SKM-1 (cell line): ENCODE data around the gene EPHB4.
"Not testable (repeated sequence)": the region's sequence is repeated elsewhere in the genome, so short reads cannot be mapped to it uniquely, and the experiment has no call there.

Source experiments
- DNase-seq: peaks from one replicate; lab custom pipeline; 2025; ENCODE audit not compliant: unreplicated experiment; lab: John Stamatoyannopoulos, UW

The EPHB4 gene

DNA sequence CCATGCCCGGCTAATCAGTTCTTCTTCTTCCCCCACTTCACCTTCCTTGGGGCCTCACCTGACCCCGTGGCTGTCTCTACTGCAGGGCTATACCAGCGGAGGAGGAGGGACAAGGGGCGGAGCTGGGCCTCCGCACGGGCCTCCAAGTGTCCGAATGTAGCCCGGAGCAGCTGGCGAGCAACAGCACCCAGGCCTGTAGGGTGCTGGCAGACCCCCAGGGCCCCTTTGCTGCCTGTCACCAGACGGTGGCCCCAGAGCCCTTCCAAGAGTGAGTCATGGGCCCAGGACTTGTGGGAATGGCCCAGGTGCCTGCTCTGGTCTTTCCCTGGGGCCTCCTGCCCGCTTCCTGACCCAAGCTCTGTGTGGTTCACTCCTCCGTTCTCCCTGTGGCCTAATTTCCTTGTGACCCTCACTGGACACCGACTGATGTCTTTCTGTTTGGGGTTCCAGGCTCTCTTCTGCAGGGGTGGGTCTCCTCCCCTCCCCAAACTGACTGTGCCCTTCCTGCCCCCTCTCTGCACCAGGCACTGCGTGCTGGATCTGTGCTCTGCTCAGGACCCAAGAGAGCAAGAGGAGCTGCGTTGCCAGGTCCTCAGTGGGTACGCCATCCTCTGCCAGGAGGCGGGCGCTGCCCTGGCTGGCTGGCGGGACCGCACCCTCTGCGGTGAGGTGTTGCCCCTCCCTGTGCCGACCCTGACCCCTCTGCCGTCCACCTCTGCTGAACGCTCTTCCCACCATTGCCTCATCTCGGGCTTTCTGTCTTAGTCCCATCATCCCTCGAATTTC lies 35.2 kb downstream of the EPHB4 start:
- DNase-seq, result no peak

DNA sequence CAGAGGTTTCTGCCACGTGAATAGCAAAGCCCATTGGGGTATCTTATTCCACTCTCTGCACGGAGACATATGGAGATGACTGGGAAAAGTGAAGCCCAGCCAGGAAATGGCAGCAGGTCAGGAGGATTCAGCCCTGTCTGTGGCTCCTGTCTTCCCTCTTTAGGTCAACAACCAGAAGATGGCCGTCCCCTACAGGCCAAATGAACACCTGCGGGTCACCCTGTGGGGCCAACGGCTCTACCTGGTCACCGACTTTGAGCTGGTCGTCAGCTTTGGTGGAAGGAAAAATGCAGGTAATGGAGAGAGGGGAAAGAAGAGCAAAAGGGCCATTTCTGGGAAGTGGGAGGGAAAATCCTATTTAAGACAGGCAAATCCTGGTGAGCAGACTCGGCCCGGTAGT lies 38.3 kb downstream of the EPHB4 start:
- DNase-seq, result no peak

DNA sequence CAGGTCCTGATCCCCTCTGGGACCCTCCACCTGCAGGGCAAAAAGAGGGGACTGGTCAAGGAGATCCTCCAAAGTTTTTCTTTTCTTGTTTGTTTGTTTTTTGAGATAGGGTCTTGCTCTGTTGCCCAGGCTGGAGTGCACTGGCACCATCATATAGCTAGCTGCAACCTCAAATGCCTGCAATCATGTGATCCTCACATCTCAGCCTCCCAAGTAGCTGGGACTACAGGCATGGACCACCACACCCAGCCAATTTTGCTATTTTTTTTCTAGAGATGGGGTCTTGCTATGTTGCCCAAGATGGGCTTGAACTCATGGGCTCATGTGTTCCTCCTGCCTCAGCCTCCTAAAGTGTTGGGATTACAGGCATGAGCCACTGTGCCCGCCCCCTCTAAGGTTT lies 41.0 kb downstream of the EPHB4 start:
- DNase-seq, result no peak

DNA sequence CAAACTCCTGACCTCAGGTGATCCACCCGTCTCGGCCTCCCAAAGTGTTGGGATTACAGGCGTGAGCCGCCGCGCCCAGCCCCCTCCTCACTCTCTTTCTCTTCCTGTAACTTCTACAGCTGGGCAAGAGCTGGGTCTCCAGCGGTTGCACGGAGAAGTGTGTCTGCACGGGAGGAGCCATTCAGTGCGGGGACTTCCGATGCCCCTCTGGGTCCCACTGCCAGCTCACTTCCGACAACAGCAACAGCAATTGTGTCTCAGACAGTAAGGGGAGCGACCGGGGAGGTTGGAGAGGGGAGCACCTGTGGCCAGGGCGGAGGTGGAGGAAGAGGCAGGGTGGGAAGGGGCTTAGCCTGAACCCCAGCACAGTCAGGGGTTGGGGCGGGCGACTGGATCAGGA lies 41.4 kb downstream of the EPHB4 start:
- DNase-seq, result no peak

DNA sequence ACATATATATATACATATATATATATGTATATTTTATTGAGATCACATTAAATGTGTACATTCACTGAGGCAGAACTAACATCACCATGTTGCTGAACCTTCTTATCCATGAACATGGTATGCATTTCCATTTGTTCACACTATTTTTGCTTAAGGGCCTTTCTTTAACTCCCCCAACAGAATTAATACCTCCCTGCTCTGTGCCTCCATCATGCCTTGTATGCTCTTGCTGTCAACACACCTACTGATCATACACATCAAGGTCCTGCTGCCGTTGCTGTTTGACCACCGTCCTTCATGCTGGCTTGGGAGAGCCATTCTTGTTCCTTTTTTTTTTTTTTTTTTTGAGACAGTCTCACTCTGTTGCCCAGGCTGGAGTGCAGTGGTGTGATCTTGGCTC lies 43.5 kb downstream of the EPHB4 start:
- DNase-seq, result no peak

DNA sequence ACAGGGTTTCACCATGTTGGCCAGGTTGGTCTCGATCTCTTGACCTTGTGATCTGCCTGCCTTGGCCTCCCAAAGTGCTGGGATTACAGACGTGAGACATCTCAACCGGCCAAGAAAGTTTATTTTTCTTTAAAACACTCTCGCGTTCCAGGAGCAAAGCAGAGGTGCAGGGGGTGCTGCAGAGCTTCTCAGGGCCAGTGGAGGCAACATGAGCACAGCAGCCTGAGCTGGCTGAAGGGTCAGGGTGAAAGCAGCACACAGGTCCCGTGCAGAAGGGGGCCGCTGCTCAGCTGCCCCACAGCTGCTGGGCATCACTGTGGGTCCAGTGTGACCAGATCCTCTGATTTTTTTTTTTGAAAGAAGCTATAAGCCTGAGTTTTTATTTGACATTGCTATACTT lies 46.1 kb downstream of the EPHB4 start:
- no peak for DNase-seq

DNA sequence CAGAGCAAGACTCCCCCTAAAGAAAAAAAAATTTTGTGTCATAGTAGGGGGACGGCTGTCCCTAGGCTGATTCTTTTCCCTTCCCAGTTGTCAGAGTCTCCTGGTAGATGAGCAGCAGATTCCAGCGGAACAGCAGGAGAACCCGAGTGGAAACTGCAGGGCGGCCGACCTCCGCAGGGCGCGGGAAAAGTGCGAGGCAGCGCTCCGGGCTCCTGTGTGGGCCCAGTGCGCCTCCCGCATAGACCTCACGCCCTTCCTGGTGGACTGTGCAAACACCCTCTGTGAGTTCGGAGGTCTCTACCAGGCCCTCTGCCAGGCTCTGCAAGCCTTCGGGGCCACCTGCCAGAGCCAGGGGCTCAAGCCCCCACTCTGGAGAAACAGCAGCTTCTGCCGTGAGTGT lies 48.0 kb downstream of the EPHB4 start:
- no peak for DNase-seq

DNA sequence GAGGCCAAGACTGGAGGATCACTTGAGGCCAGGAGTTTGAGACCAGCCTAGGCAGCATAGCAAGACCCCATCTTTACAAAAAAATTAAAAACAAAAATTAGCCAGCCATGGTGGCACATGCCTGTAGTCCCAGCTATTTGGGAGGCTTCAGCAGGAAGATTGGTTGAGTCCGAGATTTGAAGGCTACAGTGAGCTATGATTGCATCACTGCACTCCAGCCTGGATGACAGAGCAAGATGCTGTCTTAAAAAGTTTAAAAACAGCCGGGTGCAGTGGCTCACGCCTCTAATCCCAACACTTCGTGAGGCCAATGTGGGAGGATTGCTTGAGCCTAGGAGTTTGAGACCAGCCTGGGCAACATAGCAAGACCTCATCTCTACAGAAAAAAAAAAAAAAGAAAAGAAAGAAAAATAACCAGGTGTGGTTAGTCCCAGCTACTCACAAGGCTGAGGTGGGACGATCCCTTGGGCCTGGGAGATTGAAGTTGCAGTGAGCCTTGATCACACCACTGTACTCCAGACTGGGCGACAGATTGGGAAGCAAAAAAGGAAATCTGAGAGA lies 49.2 kb downstream of the EPHB4 start:
- DNase-seq, result no peak

DNA sequence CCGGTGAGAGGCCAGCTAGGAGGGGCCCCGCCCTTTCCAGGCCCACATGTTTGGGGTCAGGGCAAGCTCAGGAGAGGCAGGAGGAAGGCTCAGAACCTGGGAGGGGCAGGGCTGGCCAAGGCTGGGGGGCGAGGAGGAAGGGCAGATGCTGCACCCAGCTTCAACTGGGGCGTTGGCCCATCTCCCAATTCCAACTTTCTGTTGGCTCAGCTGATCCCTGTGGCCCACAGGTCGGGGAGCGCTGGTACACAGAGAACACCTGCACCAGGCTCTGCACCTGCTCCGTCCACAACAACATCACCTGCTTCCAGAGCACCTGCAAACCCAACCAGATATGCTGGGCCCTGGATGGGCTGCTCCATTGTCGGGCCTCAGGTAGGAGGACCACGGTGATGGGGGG lies 53.8 kb downstream of the EPHB4 start:
- no peak for DNase-seq

DNA sequence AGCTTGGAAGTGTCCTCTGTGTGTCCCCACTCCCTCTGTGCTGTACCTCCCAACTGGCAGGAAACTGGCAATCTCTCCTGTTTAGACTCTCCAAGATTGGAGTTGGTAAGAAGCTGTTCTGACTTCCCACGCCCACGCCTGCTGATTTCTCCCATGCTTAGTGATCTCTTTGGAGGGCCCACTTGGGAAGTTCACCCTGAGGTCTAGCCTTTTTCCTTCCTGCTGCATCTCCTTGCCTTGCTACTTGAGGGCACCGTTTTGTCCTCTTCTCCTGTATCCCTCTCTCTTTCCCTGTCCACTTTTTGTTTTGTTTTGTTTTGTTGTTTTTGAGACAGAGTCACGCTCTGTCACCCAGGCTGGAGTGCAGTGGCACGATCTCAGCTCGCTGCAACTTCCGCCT lies 58.5 kb downstream of the EPHB4 start:
- no peak for DNase-seq

DNA sequence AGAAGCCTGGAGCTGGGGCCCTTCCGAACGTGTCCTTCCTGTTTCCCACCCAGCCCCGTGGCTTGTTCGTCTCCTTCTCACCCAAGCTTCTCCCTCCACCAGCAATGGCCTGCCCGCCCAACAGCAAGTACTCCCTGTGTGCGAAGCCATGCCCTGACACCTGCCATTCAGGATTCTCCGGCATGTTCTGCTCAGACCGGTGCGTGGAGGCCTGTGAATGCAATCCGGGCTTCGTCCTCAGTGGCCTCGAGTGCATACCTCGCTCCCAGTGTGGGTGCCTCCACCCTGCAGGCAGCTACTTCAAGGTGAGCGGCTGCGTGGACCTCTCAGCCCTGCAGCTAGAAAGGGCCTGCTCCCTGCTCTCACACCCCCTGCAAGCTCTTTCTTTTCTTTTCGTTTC lies 62.1 kb downstream of the EPHB4 start:
- DNase-seq, result no peak

DNA sequence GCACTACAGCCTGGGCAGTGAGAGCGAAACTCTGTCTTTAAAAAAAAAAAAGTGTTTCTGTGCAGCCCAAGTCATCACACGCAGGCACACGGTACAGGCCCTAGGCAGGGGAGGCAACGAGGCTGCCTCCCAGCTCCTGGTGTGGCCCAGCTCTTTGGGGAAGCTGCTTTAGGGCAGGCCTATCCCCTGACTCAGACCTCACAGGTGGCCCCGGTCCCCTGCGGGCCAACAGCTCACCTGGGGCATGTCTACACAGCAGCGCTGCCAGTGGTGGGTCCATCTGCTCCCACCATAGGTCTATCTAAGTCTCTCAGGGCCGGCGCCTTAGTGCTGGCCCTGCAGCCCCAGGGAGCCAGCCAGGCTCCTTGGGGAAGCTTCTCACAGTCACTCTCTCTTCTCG lies 62.5 kb downstream of the EPHB4 start:
- DNase-seq, result no peak

DNA sequence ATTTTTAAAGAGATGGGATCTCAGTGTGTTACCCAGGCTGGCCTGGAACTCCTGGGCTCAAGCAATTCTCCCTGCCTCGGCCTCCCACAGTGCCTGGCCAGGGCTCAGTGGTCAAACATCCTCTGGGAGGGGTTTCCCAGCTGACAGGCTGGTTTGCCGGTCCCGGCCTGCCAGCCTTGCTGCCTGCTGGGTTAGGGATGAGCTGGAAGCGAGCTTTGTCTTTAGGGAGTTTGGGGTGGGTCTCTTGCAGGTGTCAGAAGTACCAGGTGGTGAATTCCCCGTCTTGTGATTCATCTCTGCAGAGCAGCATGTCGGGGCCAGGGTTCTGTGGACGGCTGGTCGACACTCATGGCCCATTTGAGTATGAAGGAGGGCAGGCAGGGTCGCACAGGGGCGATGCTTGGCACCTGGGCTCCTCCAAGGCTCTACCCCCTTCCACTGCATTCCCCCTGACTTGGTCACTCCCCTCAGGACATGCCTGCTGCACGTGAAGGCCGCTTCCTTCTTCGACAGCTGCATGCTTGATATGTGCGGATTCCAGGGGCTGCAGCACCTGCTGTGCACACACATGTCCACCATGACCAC lies 63.7 kb downstream of the EPHB4 start:
- no peak for DNase-seq

DNA sequence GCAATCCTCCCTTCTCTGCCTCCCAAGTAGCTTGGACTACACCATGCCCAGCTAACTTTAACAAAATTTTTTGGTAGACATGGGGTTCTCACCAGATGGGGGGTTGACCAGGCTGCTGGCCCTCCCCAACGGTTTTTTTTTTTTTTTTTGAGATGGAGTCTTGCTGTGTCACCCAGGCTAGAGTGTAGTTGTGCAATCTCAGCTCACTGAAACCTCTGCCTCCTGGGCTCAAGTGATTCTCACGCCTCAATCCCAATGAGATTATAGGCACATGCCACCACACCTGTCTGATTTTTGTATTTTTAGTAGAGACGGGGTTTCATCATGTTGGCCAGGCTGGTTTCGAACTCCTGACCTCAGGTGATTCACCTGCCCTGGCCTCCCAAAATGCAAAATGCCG lies 64.5 kb downstream of the EPHB4 start:
- DNase-seq, result not testable (repeated sequence)

DNA sequence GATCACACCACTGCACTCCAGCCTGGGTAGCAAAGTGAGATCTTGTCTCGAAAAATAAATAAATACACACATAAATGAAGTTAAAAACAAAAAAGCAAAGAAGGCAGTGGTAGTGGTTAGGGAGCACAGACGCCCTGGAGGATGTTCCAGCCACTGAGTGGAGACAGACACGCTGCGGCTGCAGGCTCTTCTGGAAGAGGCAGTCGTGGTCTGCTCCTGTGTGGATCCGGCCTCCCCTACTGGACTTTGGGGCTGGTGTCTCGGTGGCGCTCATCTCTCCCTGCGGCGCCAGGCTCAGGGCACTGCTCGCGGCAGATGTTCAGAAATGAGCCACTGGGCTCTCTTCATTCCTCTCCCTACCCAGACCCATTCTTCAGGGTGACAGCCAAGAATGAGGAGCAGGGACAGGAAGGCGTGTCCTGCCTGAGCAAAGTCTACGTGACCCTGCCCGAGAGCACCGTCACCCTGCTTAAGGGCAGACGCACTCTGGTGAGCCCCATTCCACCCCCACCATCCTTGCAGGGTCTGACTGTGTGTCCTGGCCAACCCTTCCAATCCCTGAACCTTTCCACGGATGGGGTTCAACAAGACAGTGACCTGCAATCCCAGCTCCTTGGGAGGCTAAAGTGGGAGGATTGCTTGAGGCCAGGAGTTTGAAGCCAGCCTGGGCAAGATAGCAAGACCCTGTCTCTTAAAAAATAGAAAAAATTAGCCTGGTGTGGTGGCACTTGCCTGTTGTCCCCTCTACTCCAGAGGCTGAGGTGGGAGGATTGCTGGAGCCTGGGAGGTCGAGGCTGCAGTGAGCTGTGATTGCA lies 67.8 kb downstream of the EPHB4 start:
- DNase-seq, result no peak

DNA sequence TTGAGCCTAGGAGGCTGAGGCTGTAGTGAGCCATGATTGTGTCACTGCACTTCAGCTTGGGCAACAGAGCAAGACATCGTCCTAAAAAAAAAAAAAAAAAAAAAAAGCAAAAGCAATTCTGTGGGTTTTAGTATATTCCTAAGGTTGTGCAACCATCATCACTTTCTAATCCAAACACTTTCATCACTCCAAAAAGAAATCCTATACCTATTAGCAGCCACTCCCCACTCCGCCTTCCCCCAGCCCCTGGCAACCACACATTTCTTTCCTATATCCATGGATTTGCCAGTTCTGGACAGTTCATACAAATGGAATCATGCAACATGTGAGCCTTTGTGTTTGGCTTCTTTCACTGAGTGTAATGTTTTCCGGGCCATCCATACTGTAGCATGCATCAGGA lies 73.6 kb downstream of the EPHB4 start:
- DNase-seq, result no peak

DNA sequence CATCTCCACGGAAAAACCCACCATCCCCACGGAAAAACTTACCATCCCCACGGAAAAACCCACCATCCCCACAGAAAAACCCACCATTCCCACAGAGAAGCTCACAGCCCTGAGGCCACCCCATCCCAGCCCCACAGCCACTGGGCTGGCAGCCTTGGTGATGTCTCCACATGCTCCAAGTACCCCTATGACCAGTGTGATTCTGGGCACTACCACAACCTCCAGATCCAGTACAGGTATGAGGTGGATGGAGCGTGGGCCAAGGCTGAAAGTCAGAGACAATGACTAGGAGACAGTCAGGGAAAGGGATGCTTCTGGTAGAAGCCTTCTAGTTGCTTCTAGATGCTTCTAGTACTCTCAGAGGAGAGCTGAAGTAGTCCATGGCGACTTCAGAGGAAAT lies 74.3 kb downstream of the EPHB4 start:
- no peak for DNase-seq
